ENCODE measurements around the gene PPM1H.

Gene PPM1H

GRCh38 chr12:62866451-62867082 lies 68.4 kb downstream of the PPM1H start:
- no peak for ATAC-seq

GRCh38 chr12:62865937-62866336 lies 69.0 kb downstream of the PPM1H start:
- ATAC-seq = no peak

- no peak for ATAC-seq
Observed at GRCh38 chr12:62865065-62865464, 69.9 kb downstream of the PPM1H start.

GRCh38 chr12:62862259-62862881 lies 72.6 kb downstream of the PPM1H start:
- no peak for ATAC-seq

GRCh38 chr12:62861586-62861985 lies 73.4 kb downstream of the PPM1H start:
- ATAC-seq = no peak

GRCh38 chr12:62860501-62861411 lies 74.2 kb downstream of the PPM1H start:
- ATAC-seq = no peak

- no peak for ATAC-seq
Observed at GRCh38 chr12:62860020-62860419, 74.9 kb downstream of the PPM1H start.

- ATAC-seq = no peak
Observed at GRCh38 chr12:62859321-62859737, 75.6 kb downstream of the PPM1H start.

GRCh38 chr12:62856454-62856853 lies 78.5 kb downstream of the PPM1H start:
- no peak for ATAC-seq

GRCh38 chr12:62854024-62854423 lies 80.9 kb downstream of the PPM1H start:
- ATAC-seq = no peak

- no peak for ATAC-seq
Observed at GRCh38 chr12:62849398-62849797, 85.6 kb downstream of the PPM1H start.

- peak; percentile 61 to 65 for ATAC-seq
Observed at GRCh38 chr12:62848418-62848817, 86.5 kb downstream of the PPM1H start.

- no peak for ATAC-seq
Observed at GRCh38 chr12:62847709-62848108, 87.2 kb downstream of the PPM1H start.

- ATAC-seq = no peak
Observed at GRCh38 chr12:62846491-62846890, 88.5 kb downstream of the PPM1H start.

GRCh38 chr12:62844915-62845314 lies 90.0 kb downstream of the PPM1H start:
- no peak for ATAC-seq

- ATAC-seq = no peak
Observed at GRCh38 chr12:62843716-62844115, 91.2 kb downstream of the PPM1H start.

GRCh38 chr12:62841846-62842245 lies 93.1 kb downstream of the PPM1H start:
- no peak for ATAC-seq

- ATAC-seq = no peak
Observed at GRCh38 chr12:62840806-62841205, 94.1 kb downstream of the PPM1H start.

GRCh38 chr12:62839869-62840660 lies 94.9 kb downstream of the PPM1H start:
- no peak for ATAC-seq

GRCh38 chr12:62834971-62835547 lies 99.9 kb downstream of the PPM1H start:
- ATAC-seq = no peak

- no peak for ATAC-seq
Observed at GRCh38 chr12:62834406-62834805, 100.5 kb downstream of the PPM1H start.

GRCh38 chr12:62833634-62834033 lies 101.3 kb downstream of the PPM1H start:
- no peak for ATAC-seq
